ENCODE data around the gene RTL10.

GRCh38 chr22:19810381-19811201 is 44.1 kb downstream of the RTL10 start:
- TF ChIP-seq CTCF (IDR thresholded peaks at IDR 0.05) (no peak), POLR2A (IDR thresholded peaks at IDR 0.05) (no peak), POLR2AphosphoS5 (IDR thresholded peaks at IDR 0.05) (no peak)
